HCT116 (cell line): ENCODE data around the gene PIP5K1A. TPM values are rescaled to one million over a fixed set of nuclear protein-coding genes. Genes with fewer than 3 reads are reported as not detected.

Source experiments
- ATAC-seq: fragments of 200-7000 bp; cut with Tn5 transposase; 2 replicates; pipeline ENCODE4 v1.9.1; 2020; ENCODE audit warnings: mild to moderate bottlenecking, moderate library complexity
- BruUV-seq: library from RNA; stranded (reverse); fragments of 400-500 nt; replicated peaks from 2 replicates; lab custom pipeline; 2021; lab: Mats Ljungman, UMichigan
- CTCF ChIA-PET: fragments of 300-600 bp; sonication (Branson Sonifier 250); formaldehyde crosslinking; loops from one replicate; lab custom pipeline; 2021; ENCODE audit warnings: antibody characterized with exemption; lab: Charles Lee
- POLR2A ChIA-PET: fragments of 300-600, 350-600 bp; sonication (Branson Sonifier 250); formaldehyde crosslinking; loops from one replicate; lab custom pipeline; 2021; ENCODE audit warnings: antibody characterized with exemption; lab: Charles Lee
- RAD21 ChIA-PET, 2 experiments: fragments of 300-600 bp; sonication (Branson Sonifier 250); formaldehyde crosslinking; loops; one replicate each; lab custom pipeline; 2023; ENCODE audit warnings: low total read pairs in 2 of 2; ENCODE audit not compliant: uncharacterized antibody in 2 of 2, unreplicated experiment in 2 of 2, low non-redundant PET in 1 of 2; lab: Charles Lee
- DNase-seq: peaks from one replicate; pipeline ENCODE4 v3.0.0-alpha.2; 2010; ENCODE audit warnings: low read depth, low spot score
- H2AFZ ChIP-seq: fragments of 200-600 bp; shearing (Covaris generic), sonication (generic); 2 replicates; pipeline ENCODE4 v1.6.1; 2017; ENCODE audit warnings: low read depth, mixed run types, mixed read lengths, antibody characterized with exemption, low read length; ENCODE audit not compliant: poor library complexity, severe bottlenecking
- H3K27ac ChIP-seq: 2 replicates; pipeline ENCODE4 v1.5.1; 2012; ENCODE audit warnings: low read depth, low read length
- H3K27me3 ChIP-seq: fragments of 200-600 bp; sonication (generic); 2 replicates; pipeline ENCODE4 v1.6.1; 2016; ENCODE audit warnings: mixed run types, low read length, mixed read lengths; ENCODE audit not compliant: insufficient read depth
- H3K36me3 ChIP-seq, 2 experiments: fragments of 200-500 bp in 1 of 2; fragments of 200-600 bp in 1 of 2; sonication (Bioruptor generic) in 1 of 2; sonication (generic) in 1 of 2; 2 replicates each; pipeline versions ENCODE4 v1.5.1 to v1.6.1; 2014 to 2016; ENCODE audit warnings: low read length in 2 of 2, inconsistent platforms in 1 of 2, mixed read lengths in 1 of 2, mixed run types in 1 of 2; ENCODE audit not compliant: insufficient read depth in 2 of 2, control insufficient read depth in 1 of 2
- H3K4me1 ChIP-seq, 2 experiments: fragments of 200-600 bp in 1 of 2; sonication (generic) in 1 of 2; 2 replicates each; pipeline versions ENCODE4 v1.5.1 to v1.6.1; 2012 to 2017; ENCODE audit warnings: low read length in 2 of 2, inconsistent platforms in 1 of 2, mild to moderate bottlenecking in 1 of 2, mixed read lengths in 1 of 2, mixed run types in 1 of 2, moderate library complexity in 1 of 2; ENCODE audit not compliant: insufficient read depth in 2 of 2, control insufficient read depth in 1 of 2
- H3K4me2 ChIP-seq: fragments of 200-600 bp; sonication (generic); 2 replicates; pipeline ENCODE4 v1.6.1; 2017; ENCODE audit warnings: mixed run types, low read length, mixed read lengths
- H3K4me3 ChIP-seq, 2 experiments: fragments of 200-600 bp in 1 of 2; sonication (generic) in 1 of 2; replicated peaks in 1 of 2; 2 replicates each; pipeline ENCODE4 v1.5.1; 2011 to 2016; ENCODE audit warnings: low read length in 2 of 2, control low read depth in 1 of 2, low read depth in 1 of 2, mild to moderate bottlenecking in 1 of 2, mixed read lengths in 1 of 2, mixed run types in 1 of 2
- H3K79me2 ChIP-seq: fragments of 200-600 bp; sonication (generic); 2 replicates; pipeline ENCODE4 v1.6.1; 2017; ENCODE audit warnings: mild to moderate bottlenecking, mixed run types, low read length, moderate library complexity, mixed read lengths; ENCODE audit not compliant: insufficient read depth
- H3K9ac ChIP-seq: fragments of 200-600 bp; sonication (generic); 2 replicates; pipeline ENCODE4 v1.6.1; 2016; ENCODE audit warnings: low read length, mixed read lengths
- H3K9me2 ChIP-seq: fragments of 200-600 bp; sonication (generic), shearing (Covaris generic); 2 replicates; pipeline ENCODE4 v1.6.1; 2017; ENCODE audit warnings: mixed run types, mild to moderate bottlenecking, moderate library complexity; ENCODE audit not compliant: insufficient read depth
- H3K9me3 ChIP-seq, 2 experiments: fragments of 200-500 bp in 1 of 2; fragments of 200-600 bp in 1 of 2; sonication (Bioruptor generic) in 1 of 2; sonication (generic) in 1 of 2; 2 replicates each; pipeline ENCODE4 v1.6.1; 2014 to 2017; ENCODE audit warnings: low read length in 2 of 2, mixed read lengths in 2 of 2, inconsistent platforms in 1 of 2, low read depth in 1 of 2, mild to moderate bottlenecking in 1 of 2, mixed run types in 1 of 2, moderate library complexity in 1 of 2; ENCODE audit not compliant: control insufficient read depth in 1 of 2, insufficient read depth in 1 of 2
- H4K20me1 ChIP-seq: fragments of 200-600 bp; sonication (generic), shearing (Covaris generic); 2 replicates; pipeline ENCODE4 v1.6.1; 2017; ENCODE audit warnings: mixed run types, mild to moderate bottlenecking, moderate library complexity; ENCODE audit not compliant: insufficient read depth
- CBX3 ChIP-seq: IDR thresholded peaks from 2 replicates; pipeline ENCODE4 v1.6.1; 2012; ENCODE audit warnings: low read depth
- CEBPB ChIP-seq: IDR thresholded peaks from 2 replicates; pipeline ENCODE4 v1.6.1; 2012; ENCODE audit warnings: low read depth
- EZH2 ChIP-seq: fragments of 200-600 bp; sonication (generic); IDR thresholded peaks from 2 replicates; pipeline ENCODE4 v1.6.1; 2017; ENCODE audit warnings: antibody characterized with exemption, mixed run types
- EZH2phosphoT487 ChIP-seq: fragments of 200-600 bp; IDR thresholded peaks from 2 replicates; pipeline ENCODE4 v1.6.1; 2018; ENCODE audit warnings: antibody characterized with exemption, borderline replicate concordance
- FOSL1 ChIP-seq: IDR thresholded peaks from 2 replicates; pipeline ENCODE4 v1.6.1; 2012; ENCODE audit warnings: low read depth
- POLR2A ChIP-seq: IDR thresholded peaks from 2 replicates; pipeline ENCODE4 v1.7.0; 2011; ENCODE audit warnings: borderline replicate concordance; ENCODE audit not compliant: insufficient read depth, insufficient read length; ENCODE audit errors: extremely low read depth
- POLR2AphosphoS5 ChIP-seq: IDR thresholded peaks from 2 replicates; pipeline ENCODE4 v1.6.1; 2011; ENCODE audit warnings: mild to moderate bottlenecking, low read depth, low read length, moderate library complexity
- SP1 ChIP-seq: IDR thresholded peaks from 2 replicates; pipeline ENCODE4 v1.6.1; 2012; ENCODE audit warnings: low read depth
- SRF ChIP-seq: IDR thresholded peaks from 2 replicates; pipeline ENCODE4 v1.6.1; 2012; ENCODE audit warnings: low read depth
- TCF7L2 ChIP-seq: IDR thresholded peaks from 2 replicates; pipeline ENCODE4 v1.7.0; 2011; ENCODE audit warnings: borderline replicate concordance, inconsistent platforms; ENCODE audit not compliant: insufficient read depth, insufficient read length; ENCODE audit errors: extremely low read depth
- YY1 ChIP-seq: IDR thresholded peaks from 2 replicates; pipeline ENCODE4 v1.6.1; 2011; ENCODE audit warnings: low read length, low read depth, moderate library complexity, mild to moderate bottlenecking; ENCODE audit not compliant: insufficient replicate concordance; ENCODE audit errors: extremely low read depth
- ZNF274 ChIP-seq: fragments of 200-500 bp; sonication (Bioruptor generic); IDR thresholded peaks from 2 replicates; pipeline ENCODE4 v1.6.1; 2014; ENCODE audit warnings: mild to moderate bottlenecking, low read depth, low read length, inconsistent platforms
- intact Hi-C: fragments of 100-400 bp; cut with micrococcal nuclease; formaldehyde crosslinking; loops from 2 replicates; pipeline ENCODE4 v1.10.0; 2022
- total RNA-seq: library from RNA; stranded (reverse); gene quantifications from one replicate; pipeline ENCODE4 v1.2.1, GENCODE V29; 2021; ENCODE audit not compliant: unreplicated experiment
- TF ChIP-seq, protein P1 (sequence below): IDR thresholded peaks from 2 replicates; pipeline ENCODE4 v1.6.1; 2012; ENCODE audit warnings: low read depth
- TF ChIP-seq, protein P2 (sequence below), 3 experiments: fragments of 200-600 bp in 1 of 3; sonication (generic) in 1 of 3; IDR thresholded peaks in 2 of 3; conservative IDR thresholded peaks in 1 of 3; 2 replicates each; pipeline ENCODE4 v1.5.1; 2012 to 2017; ENCODE audit warnings: low read depth in 2 of 3, low read length in 2 of 3, antibody characterized with exemption in 1 of 3, borderline replicate concordance in 1 of 3, control low read depth in 1 of 3, mild to moderate bottlenecking in 1 of 3, mixed read lengths in 1 of 3, mixed run types in 1 of 3, moderate library complexity in 1 of 3; ENCODE audit not compliant: insufficient read depth in 1 of 3
- TF ChIP-seq, protein P3 (sequence below): IDR thresholded peaks from 2 replicates; pipeline ENCODE4 v1.6.1; 2011; ENCODE audit warnings: mild to moderate bottlenecking, low read length, moderate library complexity; ENCODE audit not compliant: insufficient replicate concordance; ENCODE audit errors: extremely low read depth
- TF ChIP-seq, protein P4 (sequence below): IDR thresholded peaks from 2 replicates; pipeline ENCODE4 v1.6.1; 2012

The PIP5K1A gene
- total RNA-seq, 1 experiment from 2014 or later = 75.4 TPM

DNA sequence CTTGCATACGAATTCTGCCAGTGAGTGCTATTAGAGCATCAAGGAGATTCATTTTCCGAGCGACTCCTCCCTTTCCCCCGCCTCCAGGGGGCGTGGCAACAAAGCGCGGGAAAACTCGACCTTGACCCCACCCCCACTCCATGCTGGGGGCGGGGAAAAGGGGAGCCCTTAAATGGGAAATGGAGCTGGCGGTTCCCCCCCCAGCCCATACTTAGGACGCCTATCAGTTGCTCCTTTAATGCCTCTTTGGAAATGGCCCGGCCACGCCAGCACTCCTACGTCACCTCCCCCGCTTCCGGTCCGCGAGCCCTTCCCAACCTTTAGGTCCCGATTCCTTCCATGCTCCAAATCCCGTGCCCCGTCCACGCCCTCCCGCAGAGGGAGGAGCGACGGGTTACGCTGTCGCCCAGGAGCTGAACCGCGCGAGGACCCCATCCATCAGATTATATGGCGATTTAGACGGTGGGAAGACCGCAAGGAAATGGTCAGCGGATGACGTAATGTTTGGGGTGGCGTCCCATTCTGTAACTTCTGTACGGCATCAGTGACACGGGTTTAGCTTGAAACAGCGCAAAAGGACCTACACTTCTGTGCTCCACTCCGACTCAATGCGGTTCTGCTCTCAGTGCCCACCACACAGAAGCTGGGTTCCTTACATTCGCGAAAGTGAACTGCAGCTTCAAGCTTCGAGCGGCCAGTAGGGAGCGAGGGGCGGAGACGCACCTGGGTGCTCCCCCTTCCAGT, 83.0 kb downstream of the PIP5K1A start:
- Histone ChIP-seq H3K36me3 (peaks cover 0 to 6% of the 10 kb centered on the region in 2 experiments; a peak in 2 of 4 replicates), H3K9ac (peak overlapping the region; percentile 90), H3K79me2 (peaks cover 22% of the 10 kb centered on the region), H3K27ac (peak overlapping the region; percentile 92), H3K9me3 (no peaks in the 10 kb centered on the region), H3K27me3 (no peaks in the 10 kb centered on the region), H3K4me2 (peak overlapping the region; percentile 97), H4K20me1 (no peaks in the 10 kb centered on the region), H3K4me3 (peak overlapping the region; percentile 59 to 79), H3K9me2 (no peaks in the 10 kb centered on the region), H3K4me1 (peaks cover 11 to 25% of the 10 kb centered on the region in 2 experiments), H2AFZ (peak overlapping the region; percentile 97)
- intact Hi-C loops = loop anchor here (1.0 kb wide), 1 partner anchor 117 kb away; no protein-coding TSS in a partner anchor
- CTCF ChIA-PET = interaction anchor here (0.9 to 1.9 kb wide), 7 partner anchors 19 to 313 kb away, joined by 3 to 9 read pairs (median 4); no protein-coding TSS in a partner anchor
- ATAC-seq = peak; percentile 52
- BruUV-seq = TSS peak; percentile 83
- no peak for TF ChIP-seq CBX3
- TF ChIP-seq YY1 = peak; percentile 47
- peak; percentile 49 for TF ChIP-seq POLR2A
- no peak for TF ChIP-seq SP1
- TF ChIP-seq, protein P1, sequence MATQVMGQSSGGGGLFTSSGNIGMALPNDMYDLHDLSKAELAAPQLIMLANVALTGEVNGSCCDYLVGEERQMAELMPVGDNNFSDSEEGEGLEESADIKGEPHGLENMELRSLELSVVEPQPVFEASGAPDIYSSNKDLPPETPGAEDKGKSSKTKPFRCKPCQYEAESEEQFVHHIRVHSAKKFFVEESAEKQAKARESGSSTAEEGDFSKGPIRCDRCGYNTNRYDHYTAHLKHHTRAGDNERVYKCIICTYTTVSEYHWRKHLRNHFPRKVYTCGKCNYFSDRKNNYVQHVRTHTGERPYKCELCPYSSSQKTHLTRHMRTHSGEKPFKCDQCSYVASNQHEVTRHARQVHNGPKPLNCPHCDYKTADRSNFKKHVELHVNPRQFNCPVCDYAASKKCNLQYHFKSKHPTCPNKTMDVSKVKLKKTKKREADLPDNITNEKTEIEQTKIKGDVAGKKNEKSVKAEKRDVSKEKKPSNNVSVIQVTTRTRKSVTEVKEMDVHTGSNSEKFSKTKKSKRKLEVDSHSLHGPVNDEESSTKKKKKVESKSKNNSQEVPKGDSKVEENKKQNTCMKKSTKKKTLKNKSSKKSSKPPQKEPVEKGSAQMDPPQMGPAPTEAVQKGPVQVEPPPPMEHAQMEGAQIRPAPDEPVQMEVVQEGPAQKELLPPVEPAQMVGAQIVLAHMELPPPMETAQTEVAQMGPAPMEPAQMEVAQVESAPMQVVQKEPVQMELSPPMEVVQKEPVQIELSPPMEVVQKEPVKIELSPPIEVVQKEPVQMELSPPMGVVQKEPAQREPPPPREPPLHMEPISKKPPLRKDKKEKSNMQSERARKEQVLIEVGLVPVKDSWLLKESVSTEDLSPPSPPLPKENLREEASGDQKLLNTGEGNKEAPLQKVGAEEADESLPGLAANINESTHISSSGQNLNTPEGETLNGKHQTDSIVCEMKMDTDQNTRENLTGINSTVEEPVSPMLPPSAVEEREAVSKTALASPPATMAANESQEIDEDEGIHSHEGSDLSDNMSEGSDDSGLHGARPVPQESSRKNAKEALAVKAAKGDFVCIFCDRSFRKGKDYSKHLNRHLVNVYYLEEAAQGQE = no peak
- TF ChIP-seq ZNF274 = no peak
- TF ChIP-seq POLR2AphosphoS5 = peak; percentile 59
- TF ChIP-seq TCF7L2 = no peak
- TF ChIP-seq, protein P2, sequence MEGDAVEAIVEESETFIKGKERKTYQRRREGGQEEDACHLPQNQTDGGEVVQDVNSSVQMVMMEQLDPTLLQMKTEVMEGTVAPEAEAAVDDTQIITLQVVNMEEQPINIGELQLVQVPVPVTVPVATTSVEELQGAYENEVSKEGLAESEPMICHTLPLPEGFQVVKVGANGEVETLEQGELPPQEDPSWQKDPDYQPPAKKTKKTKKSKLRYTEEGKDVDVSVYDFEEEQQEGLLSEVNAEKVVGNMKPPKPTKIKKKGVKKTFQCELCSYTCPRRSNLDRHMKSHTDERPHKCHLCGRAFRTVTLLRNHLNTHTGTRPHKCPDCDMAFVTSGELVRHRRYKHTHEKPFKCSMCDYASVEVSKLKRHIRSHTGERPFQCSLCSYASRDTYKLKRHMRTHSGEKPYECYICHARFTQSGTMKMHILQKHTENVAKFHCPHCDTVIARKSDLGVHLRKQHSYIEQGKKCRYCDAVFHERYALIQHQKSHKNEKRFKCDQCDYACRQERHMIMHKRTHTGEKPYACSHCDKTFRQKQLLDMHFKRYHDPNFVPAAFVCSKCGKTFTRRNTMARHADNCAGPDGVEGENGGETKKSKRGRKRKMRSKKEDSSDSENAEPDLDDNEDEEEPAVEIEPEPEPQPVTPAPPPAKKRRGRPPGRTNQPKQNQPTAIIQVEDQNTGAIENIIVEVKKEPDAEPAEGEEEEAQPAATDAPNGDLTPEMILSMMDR (IDR thresholded peaks at IDR 0.05 in 2 of 3, conservative IDR thresholded peaks at IDR 0.05 in 1 of 3; ENCODE audit: borderline replicate concordance in 1 of 3, insufficient read depth in 1 of 3, low read depth in 2 of 3, low read length in 2 of 3) = 0 out of 6 replicates have a peak, but pooled peaks of 1 of the 3 experiments have one; percentile 7
- no peak for TF ChIP-seq EZH2
- no peak for TF ChIP-seq FOSL1
- TF ChIP-seq, protein P3, sequence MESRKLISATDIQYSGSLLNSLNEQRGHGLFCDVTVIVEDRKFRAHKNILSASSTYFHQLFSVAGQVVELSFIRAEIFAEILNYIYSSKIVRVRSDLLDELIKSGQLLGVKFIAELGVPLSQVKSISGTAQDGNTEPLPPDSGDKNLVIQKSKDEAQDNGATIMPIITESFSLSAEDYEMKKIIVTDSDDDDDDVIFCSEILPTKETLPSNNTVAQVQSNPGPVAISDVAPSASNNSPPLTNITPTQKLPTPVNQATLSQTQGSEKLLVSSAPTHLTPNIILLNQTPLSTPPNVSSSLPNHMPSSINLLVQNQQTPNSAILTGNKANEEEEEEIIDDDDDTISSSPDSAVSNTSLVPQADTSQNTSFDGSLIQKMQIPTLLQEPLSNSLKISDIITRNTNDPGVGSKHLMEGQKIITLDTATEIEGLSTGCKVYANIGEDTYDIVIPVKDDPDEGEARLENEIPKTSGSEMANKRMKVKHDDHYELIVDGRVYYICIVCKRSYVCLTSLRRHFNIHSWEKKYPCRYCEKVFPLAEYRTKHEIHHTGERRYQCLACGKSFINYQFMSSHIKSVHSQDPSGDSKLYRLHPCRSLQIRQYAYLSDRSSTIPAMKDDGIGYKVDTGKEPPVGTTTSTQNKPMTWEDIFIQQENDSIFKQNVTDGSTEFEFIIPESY = peak; percentile 14
- TF ChIP-seq SRF = no peak
- TF ChIP-seq, protein P4, sequence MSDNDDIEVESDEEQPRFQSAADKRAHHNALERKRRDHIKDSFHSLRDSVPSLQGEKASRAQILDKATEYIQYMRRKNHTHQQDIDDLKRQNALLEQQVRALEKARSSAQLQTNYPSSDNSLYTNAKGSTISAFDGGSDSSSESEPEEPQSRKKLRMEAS = no peak
- TF ChIP-seq CEBPB = no peak
- TF ChIP-seq EZH2phosphoT487 = no peak
- RAD21 ChIA-PET = interaction anchor here in 1 of 2 experiments (1.0 to 1.3 kb wide), 4 partner anchors 20 to 453 kb away, joined by 3 to 6 read pairs (median 4); no protein-coding TSS in a partner anchor
- POLR2A ChIA-PET = interaction anchor here (0.5 to 2.1 kb wide), 22 partner anchors 9 to 482 kb away, joined by 3 to 9 read pairs (median 4); partner anchors contain the start of genes MRPL9, PI4KB, PSMD4 and VPS72
- peak; percentile 97 for DNase-seq
